SK-N-SH treated with all-trans-retinoic acid at 6 μM for 48 hours (cell line): Measurements from ENCODE around the gene LXN.

Experiments used
- CSDC2 ChIP-seq: fragments of 250-450 bp; sonication (Bioruptor Pico); IDR thresholded peaks from 2 replicates; pipeline ENCODE4 v1.5.0; 2020; ENCODE audit warnings: mild to moderate bottlenecking, moderate library complexity
- ISL1 ChIP-seq: fragments of 250-450 bp; sonication (Bioruptor Pico); IDR thresholded peaks from 2 replicates; pipeline ENCODE4 v2.1.2; 2022; ENCODE audit warnings: mild to moderate bottlenecking, moderate library complexity
- OSR1 ChIP-seq: fragments of 250-450 bp; sonication (Bioruptor Pico); IDR thresholded peaks from 2 replicates; pipeline ENCODE4 v1.8.0; 2022; ENCODE audit warnings: moderate library complexity, mild to moderate bottlenecking, inconsistent platforms
- PPARA ChIP-seq: fragments of 250-450 bp; sonication (Bioruptor Pico); IDR thresholded peaks from 2 replicates; pipeline ENCODE4 v1.5.0; 2020; ENCODE audit warnings: mild to moderate bottlenecking, borderline replicate concordance
- RARB ChIP-seq: fragments of 250-450 bp; sonication (Bioruptor Pico); IDR thresholded peaks from 2 replicates; pipeline ENCODE4 v1.8.0; 2021; ENCODE audit warnings: mild to moderate bottlenecking, moderate library complexity
- TCF4 ChIP-seq: fragments of 250-450 bp; sonication (Bioruptor Pico); IDR thresholded peaks from 2 replicates; pipeline ENCODE4 v1.8.0; 2021; ENCODE audit warnings: mild to moderate bottlenecking, moderate library complexity, borderline replicate concordance
- ZC3H10 ChIP-seq: fragments of 250-450 bp; sonication (Bioruptor Pico); IDR thresholded peaks from 2 replicates; pipeline ENCODE4 v1.5.1; 2021; ENCODE audit warnings: mild to moderate bottlenecking, moderate library complexity
- ZNF565 ChIP-seq: fragments of 450-650 bp; formaldehyde crosslinking; conservative IDR thresholded peaks from 2 replicates; pipeline ENCODE4 v1.5.0; 2020; ENCODE audit warnings: low read depth, mild to moderate bottlenecking, moderate library complexity
- ZNF70 ChIP-seq: fragments of 450-650 bp; formaldehyde crosslinking; IDR thresholded peaks from 2 replicates; pipeline ENCODE4 v1.5.0; 2020; ENCODE audit warnings: mild to moderate bottlenecking, moderate library complexity
- ZNF8 ChIP-seq: fragments of 450-650 bp; formaldehyde crosslinking; IDR thresholded peaks from 2 replicates; pipeline ENCODE4 v1.5.0; 2020; ENCODE audit warnings: mild to moderate bottlenecking, moderate library complexity
- TF ChIP-seq, protein P1 (sequence below): fragments of 250-450 bp; sonication (Bioruptor Pico); IDR thresholded peaks from 2 replicates; pipeline ENCODE4 v1.8.0; 2020; ENCODE audit warnings: mild to moderate bottlenecking, moderate library complexity, borderline replicate concordance
- TF ChIP-seq, protein P2 (sequence below): fragments of 250-450 bp; sonication (Bioruptor Pico); IDR thresholded peaks from 2 replicates; pipeline ENCODE4 v1.5.1; 2021; ENCODE audit warnings: mild to moderate bottlenecking, moderate library complexity
- TF ChIP-seq, protein P3 (sequence below): fragments of 250-450 bp; sonication (Bioruptor Pico); IDR thresholded peaks from 2 replicates; pipeline ENCODE4 v1.5.1; 2020; ENCODE audit warnings: low read depth, mild to moderate bottlenecking, moderate library complexity
- TF ChIP-seq, protein P4 (sequence below): fragments of 250-450 bp; sonication (Bioruptor Pico); IDR thresholded peaks from 2 replicates; pipeline ENCODE4 v1.8.0; 2021; ENCODE audit warnings: low read depth, mild to moderate bottlenecking, moderate library complexity, borderline replicate concordance

DNA sequence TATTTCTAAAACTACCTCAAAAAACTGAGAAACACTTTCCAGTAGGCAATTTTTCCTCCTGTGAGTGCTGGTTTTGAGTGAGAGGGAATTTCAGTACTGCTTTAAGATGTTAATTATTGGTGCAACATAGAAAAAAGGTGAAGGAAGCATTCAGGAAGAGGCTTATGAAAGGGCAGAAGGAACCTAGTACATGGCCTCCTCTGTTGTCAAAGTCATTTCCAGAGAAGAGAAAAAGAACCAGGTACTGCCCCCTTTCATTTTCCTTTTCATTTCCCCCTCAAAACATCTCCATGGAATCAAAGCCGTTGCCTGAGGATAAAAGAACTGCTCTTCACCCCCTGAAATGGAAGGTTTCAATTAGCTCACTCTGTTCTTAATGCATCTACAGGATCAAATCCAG, 40.0 kb upstream of the LXN start:
- no peak for TF ChIP-seq ISL1 (CRISPR knock-in tag)
- TF ChIP-seq PPARA (CRISPR knock-in tag), result no peak
- TF ChIP-seq ZNF8, result no peak
- no peak for TF ChIP-seq TCF4 (CRISPR knock-in tag)
- no peak for TF ChIP-seq OSR1 (CRISPR knock-in tag)
- no peak for TF ChIP-seq ZNF70 (CRISPR knock-in tag)
- TF ChIP-seq, protein P1, sequence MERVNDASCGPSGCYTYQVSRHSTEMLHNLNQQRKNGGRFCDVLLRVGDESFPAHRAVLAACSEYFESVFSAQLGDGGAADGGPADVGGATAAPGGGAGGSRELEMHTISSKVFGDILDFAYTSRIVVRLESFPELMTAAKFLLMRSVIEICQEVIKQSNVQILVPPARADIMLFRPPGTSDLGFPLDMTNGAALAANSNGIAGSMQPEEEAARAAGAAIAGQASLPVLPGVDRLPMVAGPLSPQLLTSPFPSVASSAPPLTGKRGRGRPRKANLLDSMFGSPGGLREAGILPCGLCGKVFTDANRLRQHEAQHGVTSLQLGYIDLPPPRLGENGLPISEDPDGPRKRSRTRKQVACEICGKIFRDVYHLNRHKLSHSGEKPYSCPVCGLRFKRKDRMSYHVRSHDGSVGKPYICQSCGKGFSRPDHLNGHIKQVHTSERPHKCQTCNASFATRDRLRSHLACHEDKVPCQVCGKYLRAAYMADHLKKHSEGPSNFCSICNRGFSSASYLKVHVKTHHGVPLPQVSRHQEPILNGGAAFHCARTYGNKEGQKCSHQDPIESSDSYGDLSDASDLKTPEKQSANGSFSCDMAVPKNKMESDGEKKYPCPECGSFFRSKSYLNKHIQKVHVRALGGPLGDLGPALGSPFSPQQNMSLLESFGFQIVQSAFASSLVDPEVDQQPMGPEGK (CRISPR knock-in tag), result no peak
- no peak for TF ChIP-seq RARB (CRISPR knock-in tag)
- TF ChIP-seq, protein P2, sequence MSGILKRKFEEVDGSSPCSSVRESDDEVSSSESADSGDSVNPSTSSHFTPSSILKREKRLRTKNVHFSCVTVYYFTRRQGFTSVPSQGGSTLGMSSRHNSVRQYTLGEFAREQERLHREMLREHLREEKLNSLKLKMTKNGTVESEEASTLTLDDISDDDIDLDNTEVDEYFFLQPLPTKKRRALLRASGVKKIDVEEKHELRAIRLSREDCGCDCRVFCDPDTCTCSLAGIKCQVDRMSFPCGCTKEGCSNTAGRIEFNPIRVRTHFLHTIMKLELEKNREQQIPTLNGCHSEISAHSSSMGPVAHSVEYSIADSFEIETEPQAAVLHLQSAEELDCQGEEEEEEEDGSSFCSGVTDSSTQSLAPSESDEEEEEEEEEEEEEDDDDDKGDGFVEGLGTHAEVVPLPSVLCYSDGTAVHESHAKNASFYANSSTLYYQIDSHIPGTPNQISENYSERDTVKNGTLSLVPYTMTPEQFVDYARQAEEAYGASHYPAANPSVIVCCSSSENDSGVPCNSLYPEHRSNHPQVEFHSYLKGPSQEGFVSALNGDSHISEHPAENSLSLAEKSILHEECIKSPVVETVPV (CRISPR knock-in tag), result no peak
- no peak for TF ChIP-seq ZNF565 (CRISPR knock-in tag)
- TF ChIP-seq, protein P3, sequence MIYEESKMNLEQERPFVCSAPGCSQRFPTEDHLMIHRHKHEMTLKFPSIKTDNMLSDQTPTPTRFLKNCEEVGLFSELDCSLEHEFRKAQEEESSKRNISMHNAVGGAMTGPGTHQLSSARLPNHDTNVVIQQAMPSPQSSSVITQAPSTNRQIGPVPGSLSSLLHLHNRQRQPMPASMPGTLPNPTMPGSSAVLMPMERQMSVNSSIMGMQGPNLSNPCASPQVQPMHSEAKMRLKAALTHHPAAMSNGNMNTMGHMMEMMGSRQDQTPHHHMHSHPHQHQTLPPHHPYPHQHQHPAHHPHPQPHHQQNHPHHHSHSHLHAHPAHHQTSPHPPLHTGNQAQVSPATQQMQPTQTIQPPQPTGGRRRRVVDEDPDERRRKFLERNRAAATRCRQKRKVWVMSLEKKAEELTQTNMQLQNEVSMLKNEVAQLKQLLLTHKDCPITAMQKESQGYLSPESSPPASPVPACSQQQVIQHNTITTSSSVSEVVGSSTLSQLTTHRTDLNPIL (CRISPR knock-in tag), result no peak
- no peak for TF ChIP-seq CSDC2 (CRISPR knock-in tag)
- TF ChIP-seq ZC3H10, result no peak
- TF ChIP-seq, protein P4, sequence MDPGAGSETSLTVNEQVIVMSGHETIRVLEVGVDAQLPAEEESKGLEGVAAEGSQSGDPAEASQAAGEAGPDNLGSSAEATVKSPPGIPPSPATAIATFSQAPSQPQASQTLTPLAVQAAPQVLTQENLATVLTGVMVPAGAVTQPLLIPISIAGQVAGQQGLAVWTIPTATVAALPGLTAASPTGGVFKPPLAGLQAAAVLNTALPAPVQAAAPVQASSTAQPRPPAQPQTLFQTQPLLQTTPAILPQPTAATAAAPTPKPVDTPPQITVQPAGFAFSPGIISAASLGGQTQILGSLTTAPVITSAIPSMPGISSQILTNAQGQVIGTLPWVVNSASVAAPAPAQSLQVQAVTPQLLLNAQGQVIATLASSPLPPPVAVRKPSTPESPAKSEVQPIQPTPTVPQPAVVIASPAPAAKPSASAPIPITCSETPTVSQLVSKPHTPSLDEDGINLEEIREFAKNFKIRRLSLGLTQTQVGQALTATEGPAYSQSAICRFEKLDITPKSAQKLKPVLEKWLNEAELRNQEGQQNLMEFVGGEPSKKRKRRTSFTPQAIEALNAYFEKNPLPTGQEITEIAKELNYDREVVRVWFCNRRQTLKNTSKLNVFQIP, result no peak
